Measurements from ENCODE around the gene GPR161. TPM values are rescaled to one million over a fixed set of nuclear protein-coding genes. Genes with fewer than 3 reads are reported as not detected.
A peak's percentile ranks its signal among the peaks of the same experiment; 100 is the strongest.

The GPR161 gene
- total and polyA plus RNA-seq, 7 donors = 0.60 to 23.0 (median 8.9) TPM

GRCh38 chr1:168178638-168179437 is 42.1 kb upstream of the GPR161 start, which contains the start of gene TIPRL:
Gene TIPRL, plus strand, starts transcription at chr1:168178962. Its CDS starts 116 bp downstream, at chr1:168179078.
- intact Hi-C loops (cut with DNase I) = loop anchor here (1.0 to 5.0 kb wide), 3 partner anchors 42 to 242 kb away; partner anchors contain the start of genes DCAF6, GPR161 and MPC2
- Histone ChIP-seq H3K9me3 (no peaks in the 10 kb centered on the region), H3K27ac (peak within 1 kb of the TSS; percentile 88 to 95 (median 92)), H3K36me3 (no peaks in the 10 kb centered on the region), H3K27me3 (no peaks in the 10 kb centered on the region), H3K4me3 (peak within 1 kb of the TSS; percentile 76 to 84 (median 78)), H3K4me1 (peaks cover 0 to 13% (median 10%) of the 10 kb centered on the region in 4 donors)
- peak; percentile 82 to 93 (median 90) for TF ChIP-seq POLR2AphosphoS5 (IDR thresholded peaks at IDR 0.05)
- peak; percentile 62 to 75 for TF ChIP-seq POLR2A (IDR thresholded peaks at IDR 0.05)
- peak in 1 of 4 donors; percentile 65 for TF ChIP-seq EP300 (IDR thresholded peaks at IDR 0.05)
- TF ChIP-seq CTCF (IDR thresholded peaks at IDR 0.05) = peak; percentile 40 to 80 (median 74)
- WGBS, 2 donors = 0% methylated on average over 56 of the region's 56 CpGs
- DNase-seq = peak; percentile 98

GRCh38 chr1:168178227-168178637 is 41.5 kb upstream of the GPR161 start:
- peak overlapping the region; percentile 76 to 84 (median 78) for H3K4me3 ChIP-seq
- intact Hi-C loops (cut with DNase I) = loop anchor here (5.0 kb wide), 2 partner anchors 41 to 241 kb away; partner anchors contain the start of genes DCAF6, GPR161 and MPC2
- DNase-seq = no peak
- H3K4me1 ChIP-seq = peaks cover 0 to 13% (median 10%) of the 10 kb centered on the region in 4 donors
- 74% methylated on average over 5 of the region's 5 CpGs for WGBS, 2 donors
- H3K27me3 ChIP-seq = no peaks in the 10 kb centered on the region
- H3K36me3 ChIP-seq = no peaks in the 10 kb centered on the region
- no peaks in the 10 kb centered on the region for H3K9me3 ChIP-seq
- TF ChIP-seq POLR2A (IDR thresholded peaks at IDR 0.05) (no peak), EP300 (IDR thresholded peaks at IDR 0.05) (no peak), POLR2AphosphoS5 (IDR thresholded peaks at IDR 0.05) (no peak), CTCF (IDR thresholded peaks at IDR 0.05) (no peak)
- H3K27ac ChIP-seq = peak overlapping the region; percentile 88 to 95 (median 92)

DNA sequence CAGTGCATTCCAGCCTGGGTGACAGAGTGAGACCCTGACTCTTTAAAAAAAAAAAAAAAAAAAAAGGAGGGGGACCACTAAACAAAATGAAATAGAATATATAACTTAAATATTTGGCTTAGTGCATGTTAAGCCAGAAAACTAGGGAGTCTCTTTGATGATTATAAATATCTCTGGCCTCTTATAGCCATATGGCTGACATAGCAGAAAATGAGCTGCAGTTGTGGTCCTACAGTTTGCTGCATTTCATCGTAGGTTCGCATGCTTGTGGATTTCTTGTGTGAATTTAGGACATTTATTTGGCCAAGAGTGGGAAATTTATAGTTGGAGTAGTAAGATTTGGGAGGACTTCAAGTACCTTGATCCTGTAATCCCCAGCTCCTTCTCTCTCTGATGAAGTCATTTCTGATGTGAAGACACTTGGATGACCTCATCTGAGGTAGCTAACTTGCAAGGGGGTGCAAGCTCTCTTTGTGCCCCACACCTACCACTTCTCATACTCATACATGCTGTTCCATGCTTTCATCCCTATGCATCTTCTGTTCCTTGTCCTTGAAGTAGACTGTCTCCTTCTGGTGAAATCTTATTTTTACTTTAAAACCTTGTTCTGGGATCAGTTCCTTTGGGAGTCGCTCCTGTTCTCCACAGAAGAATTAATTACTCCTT is 35.7 kb upstream of the GPR161 start:
- WGBS, 2 donors = 94 to 95% methylated on average over 3 of the region's 3 CpGs
- Histone ChIP-seq H3K4me1 (peaks cover 0 to 7% (median 0%) of the 10 kb centered on the region in 4 donors), H3K4me3 (no peak overlapping the region), H3K27ac (no peak overlapping the region), H3K9me3 (no peaks in the 10 kb centered on the region), H3K36me3 (no peaks in the 10 kb centered on the region), H3K27me3 (no peaks in the 10 kb centered on the region)
- DNase-seq = no peak
- intact Hi-C loops (cut with DNase I) = no loop called here
- TF ChIP-seq POLR2AphosphoS5 (IDR thresholded peaks at IDR 0.05) (no peak), CTCF (IDR thresholded peaks at IDR 0.05) (no peak), POLR2A (IDR thresholded peaks at IDR 0.05) (no peak), EP300 (IDR thresholded peaks at IDR 0.05) (no peak)

DNA sequence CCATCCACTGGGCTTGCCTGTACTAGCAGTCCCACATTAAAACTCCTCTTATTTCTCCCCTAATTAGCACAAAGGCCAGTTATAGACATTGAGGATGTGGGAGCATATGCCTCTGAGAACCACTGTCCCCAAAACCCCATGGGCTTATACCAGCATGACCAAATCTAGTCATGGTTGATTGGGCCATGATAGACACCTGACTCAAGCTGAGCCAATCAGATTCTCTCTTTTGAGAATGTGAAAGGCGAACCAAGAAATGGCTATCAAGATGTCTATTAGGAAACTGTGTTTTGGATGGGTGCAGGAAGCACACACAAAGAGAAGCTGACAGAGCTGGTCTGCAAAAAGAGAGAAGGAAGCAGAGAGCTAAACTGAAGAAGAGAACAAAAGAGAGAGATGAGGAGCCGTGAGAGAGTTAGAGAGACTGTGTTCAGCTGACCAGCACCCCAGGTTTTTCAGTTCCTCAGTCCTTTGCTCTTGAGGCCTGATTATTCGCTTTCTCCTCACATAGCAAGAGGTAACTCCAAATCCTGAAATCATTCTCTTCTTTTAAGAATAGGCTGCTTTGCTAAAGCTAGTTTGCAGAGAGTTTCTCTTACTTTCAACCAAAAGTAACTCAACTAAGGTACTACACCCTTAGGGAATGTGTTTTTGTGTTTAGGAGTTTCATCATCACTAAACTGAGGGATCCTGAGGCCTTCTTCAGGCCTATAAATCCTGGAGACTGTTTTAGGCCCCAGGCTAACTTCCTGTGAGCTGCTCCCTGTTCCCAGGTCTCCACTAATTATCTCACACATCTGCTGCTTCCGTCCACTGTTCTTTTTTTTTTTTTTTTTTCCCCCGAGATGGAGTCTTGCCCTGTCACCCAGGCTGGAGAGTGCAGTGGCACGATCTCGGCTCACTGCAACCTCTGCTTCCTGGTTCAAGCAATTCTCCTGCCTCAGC is 34.1 kb upstream of the GPR161 start:
- Histone ChIP-seq H3K36me3 (no peaks in the 10 kb centered on the region), H3K4me3 (no peak overlapping the region), H3K27ac (no peak overlapping the region), H3K4me1 (peaks cover 0 to 7% (median 0%) of the 10 kb centered on the region in 4 donors), H3K9me3 (no peaks in the 10 kb centered on the region), H3K27me3 (no peaks in the 10 kb centered on the region)
- WGBS, 2 donors = 90 to 93% methylated on average over 7 of the region's 7 CpGs
- TF ChIP-seq CTCF (IDR thresholded peaks at IDR 0.05) = no peak
- TF ChIP-seq EP300 (IDR thresholded peaks at IDR 0.05) = no peak
- TF ChIP-seq POLR2A (IDR thresholded peaks at IDR 0.05) = no peak
- no peak for TF ChIP-seq POLR2AphosphoS5 (IDR thresholded peaks at IDR 0.05)
- DNase-seq = no peak
- intact Hi-C loops (cut with DNase I) = no loop called here
